ENCODE data around the gene VWC2.

VWC2 gene

GRCh38 chr7:49772916-49773217 lies 571 bp upstream of the VWC2 start (continued):
- TF ChIP-seq ZSCAN18 (tag by site-specific recombination; IDR thresholded peaks at IDR 0.05) (no peak), ZBTB48 (tag by site-specific recombination; IDR thresholded peaks at IDR 0.05) (no peak), INSM2 (tag by site-specific recombination; IDR thresholded peaks at IDR 0.05) (no peak), ZBTB44 (tag by site-specific recombination; IDR thresholded peaks at IDR 0.05) (no peak), ZNF140 (tag by site-specific recombination; IDR thresholded peaks at IDR 0.05) (no peak), ELK4 (IDR thresholded peaks at IDR 0.05; ENCODE audit: borderline replicate concordance, low read depth, low read length) (no peak), ZNF398 (tag by site-specific recombination; IDR thresholded peaks at IDR 0.05) (no peak), ZNF214 (tag by site-specific recombination; IDR thresholded peaks at IDR 0.05; ENCODE audit: borderline replicate concordance) (no peak), ZNF248 (tag by site-specific recombination; IDR thresholded peaks at IDR 0.05) (no peak), ZNF211 (tag by site-specific recombination; IDR thresholded peaks at IDR 0.05; ENCODE audit: low read depth) (no peak)

GRCh38 chr7:49773936-49774458 lies 559 bp downstream of the VWC2 start:
- ChIA-PET CTCF (no interaction called here), POLR2A (no interaction called here)
- peak overlapping the region; percentile 42 for H3K4me3 ChIP-seq (ENCODE audit: low read depth, low read length)
- no peaks in the 10 kb centered on the region for H3K9me3 ChIP-seq (ENCODE audit: control insufficient read depth, insufficient read depth, low read depth, low read length)
- no peak for TF ChIP-seq ZNF112 (tag by site-specific recombination; IDR thresholded peaks at IDR 0.05)
- no peak overlapping the region for H3K27ac ChIP-seq (ENCODE audit: extremely low read depth, low read depth, low read length)
- no peaks in the 10 kb centered on the region; the same call in 1 of the 2 replicates for H3K4me1 ChIP-seq (ENCODE audit: control insufficient read depth, insufficient read depth, low read length)
- H3K36me3 ChIP-seq (ENCODE audit: control insufficient read depth in 2 of 2, insufficient read depth in 1 of 2, low read length in 2 of 2): no peaks in the 10 kb centered on the region

- ChIA-PET POLR2A (no interaction called here), CTCF (interaction anchor here (0.7 kb wide), 1 partner anchor 39 kb away, joined by 3 read pairs; no protein-coding TSS in a partner anchor)
- no peak overlapping the region for H3K27ac ChIP-seq (ENCODE audit: extremely low read depth, low read depth, low read length)
- H3K36me3 ChIP-seq (ENCODE audit: control insufficient read depth in 2 of 2, insufficient read depth in 1 of 2, low read length in 2 of 2): no peaks in the 10 kb centered on the region
- no peak for TF ChIP-seq ZNF266 (tag by site-specific recombination; IDR thresholded peaks at IDR 0.05; ENCODE audit: low read depth)
- no peak for TF ChIP-seq HOXC10 (CRISPR knock-in tag; IDR thresholded peaks at IDR 0.05)
- TF ChIP-seq ZNF23 (tag by site-specific recombination; IDR thresholded peaks at IDR 0.05; ENCODE audit: borderline replicate concordance): no peak
- TF ChIP-seq KLF17 (tag by site-specific recombination; IDR thresholded peaks at IDR 0.05): no peak
- no peak for TF ChIP-seq REST (tag by site-specific recombination; IDR thresholded peaks at IDR 0.05)
- no peak for TF ChIP-seq HOXA7 (CRISPR knock-in tag; IDR thresholded peaks at IDR 0.05; ENCODE audit: borderline replicate concordance)
- no peak for TF ChIP-seq ZNF501 (tag by site-specific recombination; IDR thresholded peaks at IDR 0.05)
- no peak for TF ChIP-seq REPIN1 (tag by site-specific recombination; IDR thresholded peaks at IDR 0.05; ENCODE audit: low read depth)
- TF ChIP-seq GLIS2 (tag by site-specific recombination; IDR thresholded peaks at IDR 0.05): no peak
- TF ChIP-seq KLF8 (tag by site-specific recombination; IDR thresholded peaks at IDR 0.05): no peak
- H3K4me3 ChIP-seq (ENCODE audit: low read depth, low read length): peak overlapping the region; percentile 42
- no peaks in the 10 kb centered on the region for H3K9me3 ChIP-seq (ENCODE audit: control insufficient read depth, insufficient read depth, low read depth, low read length)
- no peaks in the 10 kb centered on the region; the same call in 1 of the 2 replicates for H3K4me1 ChIP-seq (ENCODE audit: control insufficient read depth, insufficient read depth, low read length)
Measured at GRCh38 chr7:49774459-49775064, 1.1 kb downstream of the VWC2 start.

All from HEK293 (cell line).